GM12891 (cell line): ENCODE results near the gene TAF9.
"Not testable (repeated sequence)": the region's sequence is repeated elsewhere in the genome, so short reads cannot be mapped to it uniquely, and the experiment has no call there.

Source experiments
- PAX5 ChIP-seq: IDR thresholded peaks from 2 replicates; pipeline ENCODE4 v1.6.1; 2011; ENCODE audit warnings: low read length, moderate library complexity, mild to moderate bottlenecking; ENCODE audit not compliant: insufficient read depth, severe bottlenecking
- POLR2A ChIP-seq: IDR thresholded peaks from 2 replicates; pipeline ENCODE4 v1.6.1; 2011; ENCODE audit warnings: low read depth, low read length, control low read depth
- POLR2AphosphoS5 ChIP-seq: IDR thresholded peaks from 2 replicates; pipeline ENCODE4 v1.6.1; 2011; ENCODE audit warnings: low read depth, low read length, control low read depth
- TAF1 ChIP-seq: IDR thresholded peaks from 2 replicates; pipeline ENCODE4 v1.6.1; 2011; ENCODE audit warnings: low read depth, low read length, control low read depth

GRCh38 chr5:69370335-69370734 is 1.0 kb upstream of the TAF9 start:
- TF ChIP-seq PAX5, POLR2AphosphoS5, TAF1, POLR2A: not testable (repeated sequence)
